ENCODE measurements around the gene MAP4K3. TPM values are rescaled to one million over a fixed set of nuclear protein-coding genes. Genes with fewer than 3 reads are reported as not detected.
A peak's percentile ranks its signal among the peaks of the same experiment; 100 is the strongest.

Gene MAP4K3
- total and polyA plus RNA-seq, 12 donors, result 8.1 to 49.0 (median 40.2) TPM

- no peak overlapping the region for H3K4me3 ChIP-seq
- H3K9me3 ChIP-seq, result peaks cover 0 to 33% (median 19%) of the 10 kb centered on the region in 11 donors
- no peak for TF ChIP-seq CTCF (IDR thresholded peaks at IDR 0.05)
- no peak for DNase-seq
- intact Hi-C loops (cut with DNase I), result no loop called here
- no peaks in the 10 kb centered on the region for H3K27me3 ChIP-seq
- WGBS, 2 donors, result 96 to 100% methylated on average over 1 of the region's 1 CpG
- H3K36me3 ChIP-seq, result peaks cover 0 to 43% (median 0%) of the 10 kb centered on the region in 9 donors
- H3K4me1 ChIP-seq, result peaks cover 0 to 52% (median 16%) of the 10 kb centered on the region in 9 donors
- ATAC-seq, result peak; percentile 47 to 83 (median 60)
- peak overlapping the region in 3 of 10 donors; percentile 29 to 59 (median 45) for H3K27ac ChIP-seq
Observed at GRCh38 chr2:39356922-39357639, 80.0 kb downstream of the MAP4K3 start.

- Histone ChIP-seq H3K36me3 (peaks cover 0 to 34% (median 0%) of the 10 kb centered on the region in 9 donors), H3K9me3 (no peaks in the 10 kb centered on the region), H3K27ac (no peak overlapping the region), H3K27me3 (no peaks in the 10 kb centered on the region), H3K4me3 (no peak overlapping the region), H3K4me1 (peaks cover 0 to 52% (median 26%) of the 10 kb centered on the region in 9 donors)
- ATAC-seq (no peak), DNase-seq (no peak)
- WGBS, 2 donors, result 67 to 80% methylated on average over 3 of the region's 3 CpGs
- TF ChIP-seq CTCF (IDR thresholded peaks at IDR 0.05), result no peak
- intact Hi-C loops (cut with DNase I), result no loop called here
Observed at GRCh38 chr2:39350658-39351057, 86.4 kb downstream of the MAP4K3 start.

- Histone ChIP-seq H3K27me3 (no peaks in the 10 kb centered on the region), H3K9me3 (no peaks in the 10 kb centered on the region), H3K36me3 (peaks cover 0 to 23% (median 0%) of the 10 kb centered on the region in 9 donors), H3K4me1 (peaks cover 0 to 29% (median 11%) of the 10 kb centered on the region in 9 donors), H3K4me3 (no peak overlapping the region), H3K27ac (no peak overlapping the region)
- ATAC-seq, result peak in 1 of 8 donors; percentile 19
- DNase-seq, result no peak
- intact Hi-C loops (cut with DNase I), result no loop called here
- TF ChIP-seq CTCF (IDR thresholded peaks at IDR 0.05), result no peak
- 64 to 74% methylated on average over 3 of the region's 3 CpGs for WGBS, 2 donors
Observed at GRCh38 chr2:39338502-39338901, 98.6 kb downstream of the MAP4K3 start.

- 93 to 97% methylated on average over 3 of the region's 3 CpGs for WGBS, 2 donors
- ATAC-seq (peak in 1 of 8 donors; percentile 49), DNase-seq (no peak)
- H3K4me3 ChIP-seq, result no peak overlapping the region
- intact Hi-C loops (cut with DNase I), result no loop called here
- no peaks in the 10 kb centered on the region for H3K9me3 ChIP-seq
- no peak for TF ChIP-seq CTCF (IDR thresholded peaks at IDR 0.05)
- H3K27me3 ChIP-seq, result no peaks in the 10 kb centered on the region
- H3K4me1 ChIP-seq, result peaks cover 0 to 29% (median 17%) of the 10 kb centered on the region in 9 donors
- H3K36me3 ChIP-seq, result peaks cover 0 to 35% (median 3%) of the 10 kb centered on the region in 9 donors
- H3K27ac ChIP-seq, result no peak overlapping the region
Observed at GRCh38 chr2:39335930-39336329, 101.2 kb downstream of the MAP4K3 start.
